Mucosa of stomach (tissue), 1 donor: ENCODE data around the gene SLC35F3.
"Not testable (repeated sequence)": the region's sequence is repeated elsewhere in the genome, so short reads cannot be mapped to it uniquely, and the experiment has no call there.

Experiments
- H3K27me3 ChIP-seq: one replicate; pipeline ENCODE4 v1.7.0; 2013; ENCODE audit warnings: mild to moderate bottlenecking, low read length; ENCODE audit not compliant: control insufficient read depth, insufficient read depth
- H3K36me3 ChIP-seq: one replicate; pipeline ENCODE4 v1.7.0; 2013; ENCODE audit warnings: low read length; ENCODE audit not compliant: control insufficient read depth, insufficient read depth
- H3K4me1 ChIP-seq: one replicate; pipeline ENCODE4 v1.7.0; 2013; ENCODE audit warnings: mild to moderate bottlenecking, low read length; ENCODE audit not compliant: control insufficient read depth, insufficient read depth
- H3K4me3 ChIP-seq: one replicate; pipeline ENCODE4 v1.7.0; 2013; ENCODE audit warnings: low read length
- H3K9ac ChIP-seq: one replicate; pipeline ENCODE4 v1.7.0; 2013; ENCODE audit warnings: mild to moderate bottlenecking, low read length, moderate library complexity
- H3K9me3 ChIP-seq: one replicate; pipeline ENCODE4 v1.7.0; 2013; ENCODE audit warnings: mild to moderate bottlenecking, low read length, moderate library complexity; ENCODE audit not compliant: control insufficient read depth
- donor health status: Pancreatic carcinoma.

The SLC35F3 gene

DNA sequence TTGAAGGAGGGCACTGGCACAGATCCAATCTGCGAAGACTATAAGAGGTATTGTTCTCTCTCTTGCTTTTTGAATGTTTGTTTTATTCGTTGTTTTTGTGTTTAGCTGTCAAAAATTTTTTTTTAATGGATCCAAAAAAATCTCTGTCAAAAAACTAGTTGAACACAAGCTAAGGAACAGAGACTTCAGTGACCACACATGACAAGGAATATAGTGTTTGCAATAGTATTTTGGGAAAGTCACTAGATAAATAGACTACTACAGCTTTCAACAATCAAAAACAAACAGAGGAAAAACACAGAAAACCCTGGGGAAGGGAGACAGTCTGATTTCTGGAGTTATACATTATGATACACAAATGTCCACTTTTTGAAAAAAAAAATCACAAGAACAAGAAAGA is 431.9 kb downstream of the SLC35F3 start:
- no peaks in the 10 kb centered on the region for H3K9me3 ChIP-seq
- H3K4me3 ChIP-seq: no peak overlapping the region
- H3K36me3 ChIP-seq: no peaks in the 10 kb centered on the region
- H3K9ac ChIP-seq: no peak overlapping the region
- H3K4me1 ChIP-seq: no peaks in the 10 kb centered on the region
- no peaks in the 10 kb centered on the region for H3K27me3 ChIP-seq

DNA sequence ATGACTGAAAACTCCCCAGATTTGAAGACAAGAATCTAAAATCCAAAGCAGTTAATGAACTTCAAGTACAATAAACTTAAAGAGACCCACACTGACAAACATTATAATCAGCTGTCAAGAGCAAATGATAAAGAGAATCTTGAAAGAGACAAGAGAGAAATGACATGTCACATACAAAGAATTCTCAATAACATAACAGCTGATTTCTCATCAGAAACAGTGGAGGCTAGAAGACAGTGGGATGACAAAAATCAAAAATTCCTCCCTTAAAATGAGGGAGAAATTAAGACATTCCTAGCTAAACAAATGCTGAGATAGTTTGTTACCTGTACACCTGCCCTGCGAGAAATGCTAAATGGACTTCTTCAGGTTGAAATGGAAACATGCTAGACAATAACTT is 432.8 kb downstream of the SLC35F3 start:
- H3K36me3 ChIP-seq: no peaks in the 10 kb centered on the region
- H3K9ac ChIP-seq: no peak overlapping the region
- H3K4me3 ChIP-seq: no peak overlapping the region
- H3K4me1 ChIP-seq: no peaks in the 10 kb centered on the region
- H3K27me3 ChIP-seq: no peaks in the 10 kb centered on the region
- no peaks in the 10 kb centered on the region for H3K9me3 ChIP-seq

DNA sequence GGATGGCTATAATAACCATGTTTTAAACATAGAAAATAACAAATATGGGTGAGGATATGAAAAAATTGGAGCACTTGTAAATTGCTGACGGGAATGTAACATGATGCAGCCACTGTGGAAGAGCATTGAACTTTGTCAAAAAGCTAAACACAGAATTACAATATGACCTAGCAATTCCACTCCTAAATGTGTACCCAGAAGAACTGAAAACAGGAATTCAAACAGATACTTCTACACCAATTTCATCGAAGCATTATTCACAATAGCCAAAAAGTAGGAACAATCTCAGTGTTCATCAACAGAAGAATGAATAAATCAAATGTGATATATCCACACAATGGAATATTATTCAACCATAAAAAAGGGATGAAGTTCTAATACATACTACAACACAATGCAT is 436.1 kb downstream of the SLC35F3 start:
- no peak overlapping the region for H3K9ac ChIP-seq
- H3K36me3 ChIP-seq: no peaks in the 10 kb centered on the region
- no peaks in the 10 kb centered on the region for H3K27me3 ChIP-seq
- no peak overlapping the region for H3K4me3 ChIP-seq
- H3K4me1 ChIP-seq: no peaks in the 10 kb centered on the region
- no peaks in the 10 kb centered on the region for H3K9me3 ChIP-seq

DNA sequence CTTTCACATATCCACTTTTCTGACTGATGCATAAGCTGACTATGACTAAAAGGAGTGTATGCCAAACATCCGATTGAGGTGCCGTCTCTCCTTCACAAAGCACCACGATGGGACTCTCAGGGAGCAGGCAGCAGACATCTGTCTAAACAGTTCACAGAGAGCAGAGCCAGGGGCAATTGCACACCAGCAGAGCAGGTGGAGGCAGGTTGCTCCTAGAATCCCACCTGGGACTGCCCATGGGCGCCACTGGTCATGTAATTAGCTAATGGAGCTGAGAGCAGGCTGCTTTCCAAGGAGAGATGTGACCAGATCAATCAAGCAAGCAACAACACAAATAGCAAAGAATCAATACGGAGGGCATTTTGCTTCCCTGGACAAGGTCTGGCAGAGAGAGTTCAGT is 438.3 kb downstream of the SLC35F3 start:
- H3K4me1 ChIP-seq: no peaks in the 10 kb centered on the region
- H3K4me3 ChIP-seq: no peak overlapping the region

DNA sequence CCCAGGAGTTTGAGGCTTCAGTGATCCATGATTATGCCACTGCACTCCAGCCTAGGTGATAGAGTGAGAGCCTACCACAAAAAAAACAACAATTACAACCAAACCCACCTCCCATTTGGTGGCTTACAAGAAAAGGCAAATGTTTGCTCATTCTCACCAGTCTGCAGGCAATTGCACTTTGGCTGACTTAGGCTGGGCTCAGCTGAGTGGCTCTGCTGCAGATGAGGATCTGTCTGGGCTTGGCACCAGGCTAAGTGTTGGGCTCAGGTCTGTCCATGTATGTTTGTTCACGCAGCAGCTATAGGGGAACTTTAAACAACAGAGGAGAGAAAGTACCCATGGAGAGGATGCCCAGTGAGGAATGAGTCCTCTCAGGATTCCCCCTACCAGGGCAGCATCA is 440.8 kb downstream of the SLC35F3 start:
- Histone ChIP-seq H3K27me3 (peaks cover 11% of the 10 kb centered on the region), H3K4me1 (no peaks in the 10 kb centered on the region), H3K4me3 (no peak overlapping the region), H3K9me3 (no peaks in the 10 kb centered on the region), H3K36me3 (no peaks in the 10 kb centered on the region), H3K9ac (no peak overlapping the region)

More for the DNA sequence above, 438.3 kb downstream of the SLC35F3 start:
- no peak overlapping the region for H3K9ac ChIP-seq
- H3K27me3 ChIP-seq: no peaks in the 10 kb centered on the region
- H3K9me3 ChIP-seq: no peaks in the 10 kb centered on the region
- H3K36me3 ChIP-seq: no peaks in the 10 kb centered on the region

DNA sequence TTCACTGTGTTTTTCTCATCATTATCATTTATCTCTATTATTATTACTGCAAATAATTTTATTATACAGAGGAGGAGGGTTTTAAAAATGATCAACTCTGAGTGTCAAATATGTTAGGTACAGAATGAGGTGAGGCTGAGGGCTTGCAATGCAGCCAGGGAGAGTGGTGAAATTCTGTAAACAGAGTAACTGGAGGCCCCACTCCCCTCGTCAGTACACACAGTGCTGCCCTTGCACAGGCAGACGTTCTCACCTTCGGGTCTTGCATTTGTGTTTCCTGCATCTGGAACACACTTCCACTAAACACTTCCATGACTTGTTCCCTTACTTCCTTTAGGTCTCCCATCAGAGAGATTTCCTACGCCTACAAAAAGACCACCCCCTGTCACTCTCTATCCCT is 444.5 kb downstream of the SLC35F3 start:
- Histone ChIP-seq H3K9ac (no peak overlapping the region), H3K36me3 (no peaks in the 10 kb centered on the region), H3K9me3 (no peaks in the 10 kb centered on the region), H3K4me1 (no peaks in the 10 kb centered on the region), H3K4me3 (no peak overlapping the region), H3K27me3 (peaks cover 11% of the 10 kb centered on the region)

DNA sequence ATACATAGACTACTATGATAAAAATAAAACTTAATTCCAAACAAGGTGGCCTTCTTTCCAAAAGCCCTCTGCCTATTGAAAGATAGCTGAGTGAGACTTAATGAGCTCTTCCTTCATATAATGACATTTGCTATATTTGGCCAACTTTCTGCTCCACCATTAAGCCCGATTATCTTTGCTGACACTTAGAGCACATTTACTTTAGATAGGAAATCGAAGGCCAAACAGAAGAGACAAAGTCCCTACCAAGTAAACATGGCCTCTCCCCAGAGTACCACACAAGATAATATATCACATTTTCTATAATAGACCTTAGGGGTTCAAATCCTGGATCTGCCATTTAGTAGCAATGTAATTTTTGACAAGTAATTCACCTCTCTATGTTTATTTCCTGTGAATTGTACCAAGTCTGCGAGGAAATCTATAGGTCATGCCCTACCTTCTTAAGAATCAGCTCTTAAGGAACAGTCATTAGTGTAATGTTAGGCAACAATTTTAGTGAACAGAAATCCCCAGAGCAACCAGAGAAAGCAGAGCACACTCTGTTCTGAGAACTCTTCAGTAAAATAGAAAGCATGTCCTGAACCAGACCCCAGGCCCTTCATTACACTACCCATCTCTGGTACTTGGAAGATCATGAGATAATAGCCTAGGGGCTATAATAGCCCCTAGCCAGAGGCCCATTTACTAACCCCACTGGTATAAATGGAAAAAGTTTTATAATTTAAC is 451.5 kb downstream of the SLC35F3 start:
- H3K4me1 ChIP-seq: no peaks in the 10 kb centered on the region
- no peaks in the 10 kb centered on the region for H3K36me3 ChIP-seq
- H3K9me3 ChIP-seq: no peaks in the 10 kb centered on the region
- H3K4me3 ChIP-seq: no peak overlapping the region
- H3K9ac ChIP-seq: no peak overlapping the region
- no peaks in the 10 kb centered on the region for H3K27me3 ChIP-seq

DNA sequence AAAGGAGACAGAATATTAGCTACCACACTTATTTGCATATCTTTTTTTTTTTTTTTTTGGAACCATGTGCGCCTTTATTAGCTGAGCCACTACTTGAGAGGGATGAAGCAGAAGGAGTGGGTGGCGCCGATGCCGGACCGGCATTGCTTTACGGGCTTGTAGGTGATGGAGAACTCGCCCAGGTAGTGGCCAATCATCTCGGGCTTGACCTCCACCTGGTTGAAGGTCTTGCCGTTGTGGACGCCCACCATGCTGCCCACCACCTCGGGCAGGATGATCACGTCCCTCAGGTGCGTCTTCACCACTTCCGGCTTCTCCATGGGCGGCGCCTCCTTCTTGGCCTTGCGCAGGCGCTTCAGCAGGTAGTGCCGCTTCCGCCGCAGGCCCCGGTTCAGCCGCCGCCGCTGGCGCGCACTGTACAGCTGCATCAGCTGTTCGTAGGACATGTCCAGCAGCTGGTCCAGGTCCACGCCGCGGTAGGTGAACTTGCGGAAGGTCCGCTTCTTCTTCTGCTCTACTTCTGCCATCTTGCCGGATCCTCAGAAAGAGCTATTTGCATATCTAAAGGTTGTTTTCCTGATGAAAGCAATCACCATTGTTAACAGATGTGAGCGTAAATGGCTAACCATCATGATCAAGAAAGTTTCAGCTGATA is 452.3 kb downstream of the SLC35F3 start:
- not testable (repeated sequence) for H3K36me3 ChIP-seq, H3K4me1 ChIP-seq, H3K9me3 ChIP-seq, H3K27me3 ChIP-seq
- Histone ChIP-seq H3K9ac (peak overlapping the region; percentile 56), H3K4me3 (peak overlapping the region; percentile 39)

DNA sequence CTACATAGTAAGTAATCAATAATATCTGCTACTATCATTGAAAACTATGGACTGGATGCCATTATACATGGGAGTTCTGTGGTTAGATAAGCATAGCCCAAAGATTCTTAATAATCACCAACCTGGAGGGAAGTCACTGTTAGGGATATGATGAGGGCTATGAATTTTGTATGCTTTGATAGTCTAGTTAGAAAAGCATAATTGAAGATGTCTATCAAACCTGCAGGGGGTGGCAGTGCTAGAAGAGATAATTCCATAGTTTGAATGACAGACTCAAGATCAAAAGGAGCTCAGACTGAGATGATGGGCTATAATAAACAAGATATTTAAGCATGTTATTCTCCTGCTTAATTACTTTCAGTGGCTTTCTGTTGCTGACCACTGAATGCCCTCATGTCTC is 453.4 kb downstream of the SLC35F3 start:
- H3K4me3 ChIP-seq: no peak overlapping the region
- H3K36me3 ChIP-seq: no peaks in the 10 kb centered on the region
- H3K9ac ChIP-seq: no peak overlapping the region
- no peaks in the 10 kb centered on the region for H3K4me1 ChIP-seq
- no peaks in the 10 kb centered on the region for H3K27me3 ChIP-seq
- no peaks in the 10 kb centered on the region for H3K9me3 ChIP-seq

DNA sequence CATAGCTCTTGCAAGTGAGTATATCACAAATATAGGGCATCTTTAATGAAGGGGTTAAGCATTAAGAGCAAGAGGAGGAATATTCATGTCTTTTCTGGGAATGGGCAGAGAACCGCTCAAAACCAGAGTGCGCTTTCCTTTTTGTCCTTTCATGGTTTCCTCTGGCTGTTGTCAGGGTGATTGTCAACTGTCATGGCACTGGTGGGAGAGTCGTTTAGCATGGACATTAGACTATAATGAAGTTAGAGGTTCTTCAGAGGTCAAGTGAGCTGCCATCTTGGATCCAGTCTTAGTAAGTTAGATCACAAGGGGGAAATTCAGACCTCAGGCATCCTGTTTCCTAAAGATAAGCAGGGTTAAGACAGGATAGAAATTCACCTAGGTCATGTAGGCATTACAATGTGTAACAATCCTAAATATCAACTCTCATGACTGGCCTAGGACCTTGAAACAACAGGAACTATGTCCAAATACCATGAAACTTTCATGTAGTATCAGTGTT is 456.7 kb downstream of the SLC35F3 start:
- H3K27me3 ChIP-seq: no peaks in the 10 kb centered on the region
- H3K4me3 ChIP-seq: no peak overlapping the region
- H3K4me1 ChIP-seq: no peaks in the 10 kb centered on the region
- H3K9ac ChIP-seq: no peak overlapping the region
- no peaks in the 10 kb centered on the region for H3K9me3 ChIP-seq
- no peaks in the 10 kb centered on the region for H3K36me3 ChIP-seq

DNA sequence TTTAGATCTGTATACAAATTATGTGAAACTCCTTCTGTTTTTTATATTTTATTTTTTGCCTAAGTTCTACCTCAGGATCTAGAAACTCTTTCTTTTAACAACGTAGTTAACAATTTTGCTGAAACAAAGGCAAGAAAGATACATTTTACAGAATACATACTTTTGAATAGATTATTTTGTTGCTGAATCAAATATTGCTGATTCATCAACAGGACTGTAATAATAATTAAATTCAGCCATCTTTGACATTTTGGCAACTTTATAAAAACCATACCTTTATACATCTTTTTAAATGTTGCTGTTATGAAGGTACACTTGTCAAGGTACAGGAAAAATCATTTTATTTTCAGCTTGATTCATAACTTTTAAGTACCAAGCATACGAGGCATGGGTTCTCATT is 458.1 kb downstream of the SLC35F3 start:
- no peaks in the 10 kb centered on the region for H3K27me3 ChIP-seq
- H3K4me1 ChIP-seq: no peaks in the 10 kb centered on the region
- H3K9ac ChIP-seq: no peak overlapping the region
- H3K36me3 ChIP-seq: no peaks in the 10 kb centered on the region
- H3K9me3 ChIP-seq: no peaks in the 10 kb centered on the region
- no peak overlapping the region for H3K4me3 ChIP-seq

DNA sequence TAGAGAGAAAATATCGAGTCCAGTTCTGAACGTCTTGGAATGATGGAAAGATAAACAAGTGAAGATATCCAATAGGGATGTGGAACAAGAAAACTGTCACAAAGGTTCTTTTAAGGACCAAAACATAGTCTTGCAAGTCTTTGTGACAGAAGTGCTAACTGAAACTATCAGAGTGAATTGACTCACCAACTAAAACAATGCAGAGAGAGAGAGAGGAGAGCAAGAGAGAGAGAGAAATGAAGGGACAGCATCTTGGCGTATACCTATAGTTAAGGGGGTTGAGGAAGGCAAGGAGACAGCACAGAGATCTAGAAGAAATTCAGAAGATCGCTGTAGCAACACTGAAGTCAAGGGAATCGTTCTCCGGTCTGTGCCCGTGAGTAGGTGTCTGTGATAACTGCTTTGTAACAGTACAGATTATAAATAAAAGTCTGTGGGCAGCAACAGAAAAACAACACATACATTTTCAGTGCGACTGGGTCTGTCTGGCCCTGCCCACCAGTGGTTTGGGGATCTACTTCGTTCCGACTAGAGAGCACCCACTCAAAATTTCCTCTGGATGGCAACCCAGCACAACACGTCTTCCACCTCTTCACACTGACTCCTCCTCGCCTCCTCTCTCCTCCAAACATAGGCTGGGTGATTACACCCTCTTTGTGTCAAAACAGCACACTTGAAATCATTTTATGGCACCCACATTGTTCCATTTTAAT is 464.0 kb downstream of the SLC35F3 start:
- Histone ChIP-seq H3K9me3 (no peaks in the 10 kb centered on the region), H3K4me3 (no peak overlapping the region), H3K27me3 (no peaks in the 10 kb centered on the region), H3K9ac (no peak overlapping the region), H3K36me3 (no peaks in the 10 kb centered on the region), H3K4me1 (no peaks in the 10 kb centered on the region)
